Effector CD4-positive, alpha-beta T cell (primary cell): ENCODE measurements around the gene TAF11.
"Not testable (repeated sequence)": the region's sequence is repeated elsewhere in the genome, so short reads cannot be mapped to it uniquely, and the experiment has no call there.

ENCODE experiments used
- DNase-seq: peaks from one replicate; pipeline ENCODE4 v3.0.0-alpha.2; 2020

Gene TAF11

GRCh38 chr6:34904990-34905613, 17.3 kb upstream of the TAF11 start:
- no peak for DNase-seq

GRCh38 chr6:34901930-34902329, 14.1 kb upstream of the TAF11 start:
- no peak for DNase-seq

DNA sequence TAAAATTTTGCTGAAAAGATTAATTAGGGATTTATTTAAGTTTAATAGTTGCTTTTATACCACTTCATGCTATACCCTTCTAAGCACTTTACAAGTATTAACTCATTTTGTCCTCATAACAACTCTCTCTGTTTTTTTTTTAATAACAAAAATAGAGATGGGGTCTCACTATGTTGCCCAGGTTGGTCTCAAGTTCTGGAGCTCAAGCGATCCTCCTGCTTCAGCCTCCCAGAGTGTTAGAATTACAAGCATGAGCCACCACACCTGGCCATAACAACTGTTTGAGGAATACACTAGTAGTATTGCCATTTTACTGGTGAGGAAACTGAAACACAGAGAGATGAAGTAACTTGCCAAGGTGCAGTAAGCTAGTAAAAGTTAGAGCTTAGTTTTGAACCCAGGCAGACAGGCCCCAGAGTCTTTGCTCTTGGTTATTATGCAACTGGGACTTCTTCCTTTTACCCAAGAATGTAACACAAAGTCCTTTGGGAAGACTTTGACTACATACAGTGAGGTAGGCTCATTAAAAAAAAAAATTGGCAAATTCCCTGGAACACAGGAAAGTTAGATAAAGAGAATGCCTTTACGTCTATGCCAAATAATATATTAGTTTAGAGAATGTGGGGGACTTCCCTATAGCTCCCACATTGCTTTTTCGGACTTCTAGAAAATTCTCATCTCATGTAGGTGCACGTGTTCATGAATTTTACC, 12.6 kb upstream of the TAF11 start:
- DNase-seq = no peak

DNA sequence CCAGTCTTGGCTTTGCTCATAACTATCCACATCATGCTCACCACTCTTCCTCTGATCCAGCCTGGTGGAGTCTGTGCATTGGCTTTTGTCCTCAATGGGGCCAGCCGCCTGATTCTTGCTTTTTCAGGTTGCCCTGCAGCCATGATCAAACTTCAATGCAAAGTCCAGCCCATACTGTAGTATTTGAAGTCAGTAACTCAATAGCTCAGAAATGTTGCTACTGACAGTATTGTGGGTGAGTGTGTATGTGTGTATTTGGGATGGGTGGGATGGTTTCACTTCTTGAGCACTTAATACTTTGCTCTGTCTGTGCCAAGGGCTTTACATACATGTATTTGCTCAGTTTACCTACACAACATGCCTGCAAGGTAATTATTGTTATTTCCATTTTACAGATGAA, 11.9 kb upstream of the TAF11 start:
- not testable (repeated sequence) for DNase-seq

DNA sequence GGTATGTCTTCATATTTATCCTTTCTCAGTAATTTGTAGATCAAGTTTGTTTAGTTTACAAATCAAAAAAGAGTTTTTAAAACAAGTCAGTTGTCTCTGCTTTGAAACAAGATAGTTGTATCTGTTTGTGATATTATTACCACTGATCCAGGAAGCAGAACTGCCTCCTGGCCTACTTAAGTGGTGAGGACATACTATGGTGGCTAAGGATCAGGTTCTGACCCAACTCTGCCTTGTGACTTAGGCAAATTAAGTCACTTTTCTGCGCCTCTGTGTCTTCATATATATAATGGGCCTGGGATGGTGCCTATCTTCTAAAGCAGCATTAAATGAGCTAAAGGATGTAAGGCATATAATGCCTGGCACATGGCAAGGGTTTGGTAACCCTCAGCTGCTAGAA, 9.9 kb upstream of the TAF11 start:
- no peak for DNase-seq

GRCh38 chr6:34897130-34897529, 9.3 kb upstream of the TAF11 start:
- no peak for DNase-seq

GRCh38 chr6:34894693-34895092, 6.9 kb upstream of the TAF11 start:
- DNase-seq = no peak

- DNase-seq = no peak
These were observed 3.5 kb upstream of the TAF11 start for GRCh38 chr6:34891296-34891695.

- DNase-seq = no peak
These were observed 2.7 kb upstream of the TAF11 start for GRCh38 chr6:34890533-34890925.

- DNase-seq = peak; percentile 91
These were observed 1.2 kb upstream of the TAF11 start, which contains the start of gene ANKS1A for GRCh38 chr6:34888874-34889555. Gene ANKS1A, plus strand, starts transcription at chr6:34889255. Its CDS starts 148 bp downstream, at chr6:34889403.

GRCh38 chr6:34888514-34888856, 643 bp upstream of the TAF11 start:
- no peak for DNase-seq

DNA sequence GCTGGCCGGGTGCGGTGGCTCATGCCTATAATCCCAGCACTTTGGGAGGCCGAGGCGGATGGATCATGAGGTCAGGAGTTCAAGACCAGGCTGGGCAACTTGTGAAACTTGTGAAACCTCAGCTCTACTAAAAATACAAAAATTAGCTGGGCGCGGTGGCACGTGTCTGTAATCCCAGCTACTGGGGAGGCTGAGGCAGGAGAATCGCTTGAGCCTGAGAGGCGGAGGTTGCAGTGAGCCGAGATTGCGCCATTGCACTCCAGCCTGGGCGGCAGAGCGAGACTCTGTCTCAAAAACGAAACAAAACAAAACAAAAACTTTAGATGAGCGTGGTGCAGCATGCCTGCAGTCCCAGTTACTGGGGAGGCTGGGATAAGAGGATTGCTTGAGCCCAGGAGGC, 2.0 kb downstream of the TAF11 start:
- not testable (repeated sequence) for DNase-seq

GRCh38 chr6:34884996-34885395, 2.8 kb downstream of the TAF11 start:
- DNase-seq = no peak

GRCh38 chr6:34884073-34884472, 3.8 kb downstream of the TAF11 start:
- DNase-seq = not testable (repeated sequence)

- no peak for DNase-seq
These were observed 9.9 kb downstream of the TAF11 start for GRCh38 chr6:34877869-34878485.

- no peak for DNase-seq
These were observed 10.6 kb downstream of the TAF11 start for GRCh38 chr6:34877259-34877658.

DNA sequence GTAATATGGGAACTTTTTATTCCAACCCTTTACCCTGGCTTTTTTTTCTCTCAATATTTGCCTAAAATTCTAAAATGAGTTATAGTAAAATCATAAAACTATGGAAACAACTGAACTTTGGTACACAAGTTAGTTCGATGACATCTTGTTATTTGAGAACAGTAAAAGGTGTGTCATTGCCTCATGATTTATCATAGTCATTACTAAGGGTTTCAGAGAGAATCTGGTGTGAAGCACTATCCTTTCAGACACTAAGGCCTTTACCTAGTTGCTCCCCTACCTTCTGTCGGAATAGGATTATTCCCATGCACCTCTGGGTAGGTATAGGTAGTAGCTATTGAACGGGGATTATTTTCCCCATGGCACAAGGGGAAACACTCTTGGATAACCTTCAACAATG, 11.4 kb downstream of the TAF11 start:
- DNase-seq = no peak

DNA sequence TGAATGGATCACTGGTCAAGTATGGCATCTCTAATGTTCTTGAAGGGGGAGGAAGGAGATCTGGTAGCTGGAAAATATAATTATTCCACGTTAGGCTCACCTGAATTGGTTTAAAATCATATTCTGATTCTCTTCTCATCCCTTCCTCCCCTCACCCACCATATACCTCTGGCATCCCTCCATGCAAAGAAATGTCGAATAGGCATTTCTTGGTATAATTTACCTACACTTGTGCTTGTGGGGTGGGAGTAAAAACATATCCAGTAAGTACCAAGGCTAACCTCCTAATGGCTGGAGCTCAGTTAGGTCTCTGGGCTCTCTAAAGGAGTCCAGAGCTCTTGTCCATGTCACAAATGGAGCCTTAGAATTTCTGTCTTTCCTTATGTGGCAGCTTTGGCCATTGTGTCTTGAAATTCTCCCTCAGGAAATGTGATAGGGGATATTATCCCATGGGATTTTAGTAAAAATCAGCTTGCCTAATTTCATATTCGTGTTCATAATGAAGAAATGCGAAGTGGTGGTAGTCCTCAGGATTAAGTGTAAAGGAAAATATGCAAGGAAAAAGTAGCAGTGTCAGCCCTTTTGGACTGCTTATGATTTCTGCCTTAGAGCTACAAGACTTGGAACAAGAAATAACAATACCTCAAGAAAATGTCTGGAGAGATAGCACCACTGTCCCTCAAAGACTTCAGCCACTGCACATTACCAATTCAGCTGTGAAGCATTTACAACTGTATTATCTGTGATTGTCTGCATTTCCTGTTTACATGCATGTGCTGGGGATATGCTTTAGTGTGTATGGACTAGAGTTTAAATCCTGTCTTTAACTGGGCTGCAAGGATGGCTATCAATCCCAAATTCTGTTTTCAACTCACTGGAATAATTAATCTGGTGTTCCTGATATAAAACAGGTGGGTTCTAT, 12.3 kb downstream of the TAF11 start:
- DNase-seq = no peak

GRCh38 chr6:34872332-34872731, 15.5 kb downstream of the TAF11 start:
- no peak for DNase-seq

GRCh38 chr6:34871853-34872252, 16.0 kb downstream of the TAF11 start:
- no peak for DNase-seq

- DNase-seq = no peak
These were observed 20.4 kb downstream of the TAF11 start for GRCh38 chr6:34867484-34867883.

DNA sequence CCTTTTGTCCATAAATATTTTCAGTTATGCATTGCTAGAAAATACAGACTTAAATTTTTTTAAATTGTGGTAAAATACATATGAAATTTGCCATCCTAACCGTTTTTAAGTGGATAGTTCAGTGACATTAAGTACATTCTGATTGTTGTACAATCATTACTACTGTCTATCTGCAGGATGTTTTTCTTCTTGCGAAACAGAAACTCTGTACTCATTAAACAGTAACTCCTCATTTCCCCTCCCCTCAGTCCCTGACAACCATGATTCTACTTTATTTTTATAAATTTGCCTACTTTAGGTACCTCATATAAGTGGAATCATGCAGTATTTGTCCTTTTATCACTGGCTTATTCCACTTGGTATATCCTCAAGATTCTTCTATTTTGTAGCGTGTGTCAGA, 21.3 kb downstream of the TAF11 start:
- no peak for DNase-seq

DNA sequence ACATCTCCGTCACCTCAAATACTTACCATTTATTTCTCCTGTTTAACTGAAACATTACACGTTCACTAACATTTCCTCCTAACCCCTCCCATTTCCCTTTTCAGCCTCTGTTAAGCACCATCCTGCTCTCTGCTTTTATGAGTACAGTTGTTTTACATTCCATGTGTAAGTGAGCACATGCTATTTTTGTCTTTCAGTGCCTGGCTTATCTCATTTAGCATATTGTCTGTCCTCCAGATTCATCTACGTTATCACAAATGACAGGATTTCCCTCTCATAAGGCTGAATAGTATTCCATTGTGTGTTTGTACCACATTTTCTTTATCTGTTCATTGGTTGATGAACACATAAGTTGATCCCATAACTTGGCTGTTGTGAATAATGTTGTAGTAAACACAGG, 22.7 kb downstream of the TAF11 start:
- no peak for DNase-seq
